GM12878 (cell line): Measurements from ENCODE around the gene SPPL3. TPM values are rescaled to one million over a fixed set of nuclear protein-coding genes. Genes with fewer than 3 reads are reported as not detected.

Experiments
- CEBPB ChIP-seq, 2 experiments: fragments of 150-350 bp in 1 of 2; IDR thresholded peaks; 2 replicates each; pipeline ENCODE4 v1.6.1; 2012 to 2014; ENCODE audit warnings: low read depth in 2 of 2, low read length in 2 of 2, borderline replicate concordance in 1 of 2, inconsistent platforms in 1 of 2
- CREB1 ChIP-seq: IDR thresholded peaks from 2 replicates; pipeline ENCODE4 v1.6.1; 2012; ENCODE audit warnings: low read depth, mild to moderate bottlenecking, inconsistent platforms
- HCFC1 ChIP-seq: fragments of 150-350 bp; IDR thresholded peaks from 2 replicates; pipeline ENCODE4 v1.6.1; 2014; ENCODE audit warnings: low read length
- HDAC2 ChIP-seq: fragments of 200-600 bp; sonication (generic); IDR thresholded peaks from 2 replicates; pipeline ENCODE4 v1.6.1; 2017
- IRF3 ChIP-seq: fragments of 450-650 bp; IDR thresholded peaks from 2 replicates; pipeline ENCODE4 v1.6.1; 2014; ENCODE audit warnings: mild to moderate bottlenecking
- KLF5 ChIP-seq: fragments of 450-650 bp; IDR thresholded peaks from 2 replicates; pipeline ENCODE4 v1.6.1; 2014; ENCODE audit warnings: mild to moderate bottlenecking; ENCODE audit not compliant: partially characterized antibody
- MTA2 ChIP-seq: fragments of 450-650 bp; IDR thresholded peaks from 2 replicates; pipeline ENCODE4 v1.6.1; 2016; ENCODE audit warnings: low read depth, mild to moderate bottlenecking, moderate library complexity
- NRF1 ChIP-seq: conservative IDR thresholded peaks from 2 replicates; pipeline ENCODE4 v1.6.1; 2011; ENCODE audit warnings: mild to moderate bottlenecking, low read depth, low read length, improper control_type of control experiment
- PML ChIP-seq: IDR thresholded peaks from 2 replicates; pipeline ENCODE4 v1.6.1; 2012; ENCODE audit warnings: low read length, inconsistent platforms
- POLR2A ChIP-seq: IDR thresholded peaks from 2 replicates; pipeline ENCODE4 v1.6.1; 2011; ENCODE audit warnings: low read depth, mild to moderate bottlenecking, low read length
- RUNX3 ChIP-seq: IDR thresholded peaks from 2 replicates; pipeline ENCODE4 v1.6.1; 2012; ENCODE audit warnings: low read length, inconsistent platforms
- SREBF1 ChIP-seq: IDR thresholded peaks from 2 replicates; pipeline ENCODE4 v1.6.1; 2012; ENCODE audit warnings: mild to moderate bottlenecking, low read length
- ZNF217 ChIP-seq: fragments of 450-650 bp; IDR thresholded peaks from 2 replicates; pipeline ENCODE4 v1.6.1; 2017; ENCODE audit warnings: antibody characterized with exemption, mild to moderate bottlenecking
- ZNF687 ChIP-seq: fragments of 450-650 bp; IDR thresholded peaks from 2 replicates; pipeline ENCODE4 v1.6.1; 2017; ENCODE audit warnings: mild to moderate bottlenecking, moderate library complexity
- polyA plus RNA-seq, 11 experiments: library from polyadenylated mRNA; depleted of rRNA in 4 of 11; unstranded in 6 of 11; stranded (reverse) in 5 of 11; fragments of >200 nt; fragmentation: Nextera tagmentation in 4 of 11; fragmentation: Illumina TruSeq in 1 of 11; extraction: Ambion mirVana in 4 of 11; extraction: Trizol in 1 of 11; gene quantifications; 1 replicate in 1 of 11; 2 replicates in 10 of 11; pipeline versions ENCODE4 v1.2.1 to v1.2.3, GENCODE V29; 2011 to 2016; ENCODE audit warnings: inconsistent platforms in 2 of 11, missing spikeins in 2 of 11, low read depth in 1 of 11
- total RNA-seq, 4 experiments: library from RNA; depleted of rRNA in 3 of 4; stranded (reverse); fragments of >200 nt in 3 of 4; fragmentation: Illumina TruSeq in 1 of 4; extraction: Trizol in 1 of 4; gene quantifications; 2 replicates each; pipeline versions ENCODE4 v1.2.1 to v1.2.3, GENCODE V29; 2013 to 2021

Gene SPPL3
- total and polyA plus RNA-seq, 10 of the 15 experiments (the other 5 are each of a cell fraction or from before 2014, with no cell fraction given) = 4.3 to 45.5 (median 11.7) TPM

DNA sequence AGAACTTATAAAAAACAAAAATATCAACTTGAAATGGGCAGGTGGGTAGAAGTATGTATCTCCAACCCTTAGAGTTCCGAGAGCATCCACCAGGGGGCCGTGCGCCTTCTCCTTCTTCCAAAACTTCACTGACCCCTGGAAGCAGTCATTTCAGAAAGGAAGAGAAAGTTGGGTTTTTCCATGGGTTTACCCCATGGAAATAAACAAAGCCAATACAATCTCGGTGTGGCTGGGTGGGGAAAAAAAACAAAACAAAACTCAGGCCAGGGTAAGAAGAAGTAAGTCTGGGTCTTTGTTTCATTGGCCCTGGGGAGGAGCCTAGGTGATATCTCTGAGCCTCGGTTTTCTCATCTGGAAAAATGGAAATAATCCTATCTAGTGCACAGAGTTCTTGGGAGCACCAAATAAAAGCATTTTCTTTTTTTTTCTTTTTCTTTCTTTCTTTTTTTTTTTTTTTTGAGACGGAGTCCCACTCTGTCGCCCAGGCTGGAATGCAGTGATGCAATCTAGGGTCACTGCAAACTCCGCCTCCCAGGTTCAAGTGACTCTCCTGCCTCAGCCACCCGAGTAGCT lies 40.6 kb upstream of the SPPL3 start (continued):
- TF ChIP-seq IRF3 = no peak
- no peak for TF ChIP-seq ZNF687
- TF ChIP-seq SREBF1 = no peak
- no peak for TF ChIP-seq POLR2A
- TF ChIP-seq CREB1 = no peak
- TF ChIP-seq HCFC1 = no peak
- peak; percentile 50 for TF ChIP-seq RUNX3
- TF ChIP-seq KLF5 = no peak
- TF ChIP-seq PML = no peak
- TF ChIP-seq ZNF217 = no peak
- TF ChIP-seq CEBPB (IDR thresholded peaks at IDR 0.05; ENCODE audit: borderline replicate concordance in 1 of 2, low read depth in 2 of 2, low read length in 2 of 2) = no peak
- TF ChIP-seq MTA2 = no peak
- no peak for TF ChIP-seq NRF1
- TF ChIP-seq HDAC2 = no peak
